HG03457 (cell line): ENCODE data around the gene TEAD3.
A peak's percentile ranks its signal among the peaks of the same experiment; 100 is the strongest.
"Not testable (repeated sequence)": the region's sequence is repeated elsewhere in the genome, so short reads cannot be mapped to it uniquely, and the experiment has no call there.

Experiments
- ATAC-seq: cut with Tn5 transposase; IDR thresholded peaks from one replicate; pipeline ENCODE4 v1.9.1; 2021; ENCODE audit warnings: moderate number of reproducible peaks; ENCODE audit not compliant: unreplicated experiment

The TEAD3 gene

DNA sequence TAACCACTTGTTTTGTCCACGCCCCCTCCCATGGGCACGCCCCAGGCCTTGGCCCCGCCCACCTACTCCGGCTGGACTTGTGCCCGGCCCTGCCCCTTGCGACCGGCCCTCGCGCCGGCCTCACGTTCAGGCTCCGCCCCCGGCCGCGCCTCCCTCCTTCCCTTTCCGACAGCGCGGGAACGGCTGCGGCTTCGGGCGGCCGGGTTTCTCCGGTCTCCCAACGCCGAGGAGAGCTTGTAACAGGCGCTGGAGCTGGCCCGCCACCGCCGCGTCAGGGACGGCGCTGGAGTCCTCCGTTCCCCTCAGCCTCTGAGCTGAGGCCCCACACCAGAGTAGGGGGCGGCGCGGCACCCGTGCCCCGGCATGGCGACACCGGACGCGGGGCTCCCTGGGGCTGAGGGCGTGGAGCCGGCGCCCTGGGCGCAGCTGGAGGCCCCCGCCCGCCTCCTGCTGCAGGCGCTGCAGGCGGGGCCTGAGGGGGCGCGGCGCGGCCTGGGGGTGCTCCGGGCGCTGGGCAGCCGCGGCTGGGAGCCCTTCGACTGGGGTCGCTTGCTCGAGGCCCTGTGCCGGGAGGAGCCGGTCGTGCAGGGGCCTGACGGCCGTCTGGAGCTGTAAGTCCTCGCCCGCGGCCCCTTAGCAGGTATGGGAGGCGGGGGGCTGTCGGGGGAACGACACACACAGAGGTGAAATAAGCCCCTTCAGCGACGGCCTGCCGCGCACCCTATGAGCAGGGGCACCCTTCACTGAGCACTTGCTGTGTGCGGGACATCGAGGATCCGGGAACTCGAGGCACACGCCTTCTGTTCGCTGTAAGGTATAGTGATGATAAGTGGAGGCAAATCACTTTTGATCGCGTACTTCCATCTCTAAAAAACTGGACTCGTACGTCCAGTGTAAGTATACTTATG is 44.4 kb downstream of the TEAD3 start, which contains the start of gene FANCE:
FANCE (plus strand) TSS at position 156 of the 908 bp plus-strand sequence; CDS start at position 364, 208 bp downstream.
- ATAC-seq, result peak; percentile 73

DNA sequence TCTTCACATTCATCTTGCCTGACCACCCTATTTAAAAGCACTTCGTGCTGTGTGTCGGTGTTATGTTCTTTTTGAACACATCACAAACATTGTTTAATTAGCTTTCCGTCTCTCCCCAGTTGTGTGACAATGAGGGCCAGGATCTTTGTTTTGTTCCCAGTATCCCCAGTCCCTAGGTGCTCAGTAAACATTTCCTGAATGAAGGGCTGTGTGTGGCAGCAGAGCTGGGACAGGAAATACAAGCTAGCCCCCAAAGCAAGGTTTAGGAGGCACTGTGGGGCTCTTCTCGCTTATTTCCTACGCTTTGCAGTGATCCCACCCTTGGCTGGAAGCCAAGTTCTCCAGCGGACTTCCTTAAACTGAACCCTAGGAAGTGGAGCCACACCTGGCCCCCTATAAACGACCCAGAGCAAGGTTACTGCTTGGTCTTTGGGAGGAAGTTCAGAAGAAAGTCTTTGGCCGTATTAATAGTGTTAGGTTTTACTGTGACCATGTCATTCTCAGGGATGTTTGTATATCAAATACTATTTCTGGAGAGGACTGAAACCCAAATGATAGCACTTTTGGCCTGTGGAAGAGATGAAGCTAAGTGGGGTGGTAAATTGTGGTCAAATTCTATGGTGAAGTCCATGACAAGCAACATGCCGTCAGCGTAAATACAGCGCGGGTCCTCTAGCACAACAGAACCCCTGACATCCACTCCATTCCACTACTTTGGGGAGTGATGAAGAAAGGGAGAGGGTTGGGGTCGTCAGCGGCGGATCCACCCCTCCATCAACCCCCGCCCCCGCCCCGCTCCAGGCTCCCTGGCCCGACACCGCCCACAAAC is 45.3 kb downstream of the TEAD3 start:
- no peak for ATAC-seq

DNA sequence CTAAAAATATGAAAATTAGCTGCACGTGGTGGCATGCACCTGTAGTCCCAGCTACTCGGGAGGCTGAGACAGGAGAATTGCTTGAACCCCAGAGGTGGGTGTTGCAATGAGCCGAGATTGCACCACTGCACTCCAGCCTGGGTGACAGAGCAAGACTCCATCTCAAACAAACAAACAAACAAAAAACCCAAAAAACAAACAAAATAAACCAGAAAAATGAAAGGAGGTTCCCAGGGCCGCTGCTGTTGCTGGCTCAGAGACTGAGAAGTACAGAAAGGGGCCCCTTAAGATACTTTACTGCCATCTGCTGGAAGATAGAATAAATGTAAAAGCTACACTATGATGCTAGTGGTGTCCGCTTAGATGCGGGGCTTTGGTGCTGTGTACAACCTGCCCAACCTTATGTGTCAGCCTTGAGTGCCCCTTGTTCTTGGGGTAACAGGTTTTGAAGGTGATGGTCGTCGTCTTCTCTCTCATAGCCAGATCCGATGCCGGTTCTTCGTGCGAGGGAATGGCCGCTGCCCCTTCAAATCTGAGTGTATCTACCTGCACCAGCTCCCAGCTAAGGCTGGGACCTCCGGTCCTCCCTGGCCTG is 47.5 kb downstream of the TEAD3 start:
- ATAC-seq, result no peak

- no peak for ATAC-seq
These were observed 48.7 kb downstream of the TEAD3 start for GRCh38 chr6:35448191-35448590.

GRCh38 chr6:35445691-35446090 is 51.2 kb downstream of the TEAD3 start:
- ATAC-seq, result no peak

DNA sequence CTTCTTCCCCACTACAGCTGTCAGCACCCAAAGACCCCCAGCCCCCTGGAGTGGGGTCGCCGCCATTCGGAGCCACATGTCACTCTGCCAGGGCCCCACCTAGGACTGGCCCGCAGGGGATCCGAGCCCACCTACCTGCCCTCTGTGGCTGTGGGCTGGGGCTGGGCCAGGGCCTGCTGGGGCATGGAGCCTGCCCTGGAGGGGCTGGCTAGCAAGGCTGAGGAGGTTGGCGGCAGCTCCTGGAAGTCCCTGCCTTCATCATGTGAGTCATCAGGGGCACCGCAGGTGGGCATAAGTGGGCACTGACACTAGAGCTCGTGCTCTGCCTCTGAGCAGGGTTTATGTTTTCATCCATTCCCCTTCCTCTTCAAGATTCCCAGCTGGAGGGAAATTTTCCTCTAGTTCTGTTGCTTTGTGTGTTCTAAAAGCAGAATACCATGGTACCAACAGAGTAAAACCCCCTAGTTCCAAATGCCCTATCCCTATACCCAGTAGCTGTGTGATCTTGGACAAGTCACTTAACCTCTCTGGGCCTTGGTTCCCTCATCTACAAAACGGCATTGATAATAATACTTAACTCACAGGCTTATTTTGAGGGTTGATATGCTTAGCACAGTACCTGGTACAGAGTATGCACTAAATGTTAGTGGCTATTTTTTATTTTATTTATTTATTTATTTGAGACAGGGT is 53.4 kb downstream of the TEAD3 start:
- ATAC-seq, result no peak

DNA sequence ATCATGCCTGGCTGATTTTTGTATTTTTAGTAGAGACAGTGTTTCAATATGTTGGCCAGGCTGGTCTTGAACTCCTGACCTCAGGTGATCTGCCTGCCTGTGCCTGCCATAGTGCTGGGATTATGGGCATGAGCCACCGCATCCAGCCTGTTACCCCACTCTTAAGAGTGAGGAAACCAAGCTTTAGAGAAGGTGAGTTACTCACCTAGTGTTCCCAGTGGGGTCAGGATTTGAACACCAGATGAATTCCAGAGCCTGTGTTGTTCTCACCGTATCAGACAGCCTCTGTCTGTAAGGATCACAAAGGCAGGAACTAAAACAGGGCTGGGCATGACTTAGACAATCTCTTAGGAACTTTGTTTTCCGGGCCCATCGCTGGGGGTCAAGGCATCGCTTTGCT is 54.2 kb downstream of the TEAD3 start:
- no peak for ATAC-seq

- ATAC-seq, result no peak
These were observed 55.2 kb downstream of the TEAD3 start for GRCh38 chr6:35441642-35442041.

DNA sequence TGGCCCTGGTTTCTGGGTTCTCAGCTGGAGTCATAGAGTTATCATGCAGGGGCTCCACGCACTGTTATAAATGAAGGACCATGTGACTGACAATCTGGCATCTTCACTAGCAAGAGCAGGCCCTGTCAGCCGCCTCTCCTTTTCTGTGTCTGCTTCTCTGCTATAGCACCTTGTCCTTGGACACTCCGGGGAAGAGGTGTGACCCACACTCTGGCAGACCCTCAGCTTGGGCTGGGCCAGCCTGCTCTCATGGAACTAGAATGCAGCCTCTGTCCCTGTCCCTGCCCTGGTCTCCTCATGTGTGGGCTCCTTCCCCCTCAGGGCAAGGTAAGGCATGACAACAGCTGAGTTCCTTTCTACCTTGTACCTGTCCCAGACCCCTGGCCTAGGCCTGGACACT is 55.7 kb downstream of the TEAD3 start:
- ATAC-seq, result no peak

GRCh38 chr6:35439308-35439707 is 57.6 kb downstream of the TEAD3 start:
- ATAC-seq, result no peak

DNA sequence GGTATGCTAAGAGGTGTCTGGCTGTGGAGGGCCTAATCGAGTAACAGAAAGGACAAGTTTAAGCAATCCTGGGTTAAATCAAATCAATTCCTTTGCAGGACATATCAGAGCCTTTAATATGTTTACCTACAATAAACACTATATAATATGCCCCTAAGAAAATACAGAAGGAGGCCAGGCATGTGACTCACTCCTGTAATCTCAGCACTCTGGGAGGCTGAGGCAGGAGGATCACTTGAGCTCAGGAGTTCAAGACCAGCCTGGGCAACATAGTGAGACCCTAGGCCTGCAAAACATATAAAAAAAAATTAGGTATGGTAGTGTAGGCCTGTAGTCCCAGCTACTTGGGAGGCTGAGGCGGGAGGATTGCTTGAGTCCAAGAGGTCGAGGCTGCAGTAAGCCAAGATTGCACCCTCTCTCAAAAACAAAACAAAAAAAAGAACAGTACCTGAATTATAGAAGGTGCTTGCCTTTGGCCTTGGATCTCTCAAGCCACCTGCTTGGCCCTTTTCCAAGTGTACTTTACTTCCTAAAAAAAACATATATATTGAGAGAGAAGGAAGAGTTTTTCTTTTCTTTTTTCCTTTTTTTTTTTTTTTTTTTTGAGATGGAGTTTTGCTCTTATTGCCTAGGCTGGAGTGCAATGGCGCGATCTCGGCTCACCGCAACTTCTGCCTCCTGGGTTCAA is 58.4 kb downstream of the TEAD3 start:
- not testable (repeated sequence) for ATAC-seq

- ATAC-seq, result no peak
These were observed 60.6 kb downstream of the TEAD3 start for GRCh38 chr6:35436071-35436857.

DNA sequence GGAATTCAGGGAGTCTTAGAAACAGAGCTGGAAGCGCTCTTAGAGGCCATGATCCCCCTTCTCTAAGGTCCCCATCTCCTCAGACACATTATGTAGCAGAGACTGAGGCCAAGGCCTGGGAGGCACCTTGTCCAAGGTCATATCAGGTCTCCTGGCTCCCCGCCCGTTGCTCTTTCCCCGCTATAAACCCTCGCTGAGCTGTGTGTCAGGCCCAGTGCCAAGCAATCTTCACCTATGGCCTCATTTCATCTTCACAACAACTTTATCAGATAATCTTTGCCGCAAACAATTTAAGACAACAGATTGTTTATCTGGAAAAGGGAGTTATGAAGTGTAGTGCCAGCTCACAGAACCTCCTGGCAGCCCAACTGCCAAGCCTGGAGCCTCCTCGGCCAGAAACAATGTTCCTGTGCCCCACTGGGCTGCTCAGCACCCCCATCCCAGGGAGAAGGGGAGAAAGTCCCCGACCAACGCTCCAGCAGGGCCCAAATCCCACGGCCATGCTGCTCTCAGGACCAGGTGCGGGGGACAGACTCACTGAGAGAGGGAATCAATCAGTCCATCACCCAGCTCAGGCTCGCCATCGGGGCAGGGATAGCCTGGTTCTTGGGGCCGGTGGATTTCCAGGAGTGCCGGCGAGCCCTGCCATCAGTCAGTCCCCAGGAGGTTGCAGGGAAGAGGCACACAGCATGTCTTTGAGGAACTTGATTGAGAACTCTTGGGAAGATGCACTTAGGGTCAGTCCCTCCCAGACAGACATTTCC is 61.6 kb downstream of the TEAD3 start:
- no peak for ATAC-seq

DNA sequence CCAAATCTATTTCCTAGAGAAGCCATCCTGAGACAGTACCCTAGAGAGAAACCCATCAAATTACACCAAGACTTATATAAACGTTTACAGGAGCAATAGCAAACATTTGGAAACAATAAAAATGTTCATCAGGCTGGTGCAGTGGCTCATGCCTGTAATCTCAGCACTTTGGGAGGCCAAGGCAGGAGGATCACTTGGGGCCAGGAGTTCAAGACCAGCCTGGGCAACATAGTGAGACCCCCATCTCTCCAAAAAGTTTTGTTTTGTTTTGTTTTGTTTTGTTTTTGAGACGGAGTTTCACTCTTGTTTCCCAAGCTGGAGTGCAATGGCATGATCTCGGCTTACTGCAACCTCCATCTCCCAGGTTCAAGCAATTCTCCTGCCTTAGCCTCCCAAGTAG is 64.2 kb downstream of the TEAD3 start:
- not testable (repeated sequence) for ATAC-seq

DNA sequence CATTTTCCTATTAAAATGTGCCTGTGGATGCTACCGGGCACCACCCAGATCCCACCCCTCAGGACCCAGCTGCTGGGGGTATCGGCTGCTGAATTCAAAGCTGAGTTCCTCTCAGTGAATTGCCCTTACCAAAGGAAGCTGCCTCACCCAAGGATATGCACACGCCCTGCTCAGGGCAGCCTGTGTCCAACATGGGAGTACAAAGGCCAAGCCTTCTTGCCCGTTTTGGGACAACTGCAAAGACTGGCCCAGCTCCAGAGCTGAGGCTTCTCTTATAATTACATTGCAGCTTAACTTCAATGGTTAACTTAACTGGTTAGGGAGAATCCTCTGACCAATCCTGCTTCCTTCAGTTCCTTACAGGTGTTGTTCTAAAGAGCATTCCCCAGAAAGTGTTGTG is 64.6 kb downstream of the TEAD3 start:
- ATAC-seq, result no peak

DNA sequence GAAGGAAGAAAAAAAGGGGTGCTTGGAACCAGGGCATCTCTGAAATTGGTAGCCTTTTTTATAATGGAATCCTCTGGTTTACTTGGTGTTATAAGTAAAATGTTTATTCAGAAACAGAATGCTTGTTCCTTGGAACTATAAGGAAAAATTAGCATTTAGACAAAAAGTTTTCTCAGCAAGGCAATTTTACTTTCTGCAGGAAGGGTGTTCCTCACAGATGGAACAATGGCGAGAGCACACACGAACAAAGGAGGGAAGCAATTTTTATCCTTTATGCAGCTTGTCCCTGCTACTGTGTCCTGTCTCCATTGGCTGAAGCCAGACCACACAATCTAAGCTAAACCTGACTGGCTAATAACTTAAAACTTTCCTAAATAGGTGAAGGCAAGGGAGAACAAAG is 67.4 kb downstream of the TEAD3 start:
- ATAC-seq, result no peak

- ATAC-seq, result no peak
These were observed 68.3 kb downstream of the TEAD3 start for GRCh38 chr6:35428421-35429149.

DNA sequence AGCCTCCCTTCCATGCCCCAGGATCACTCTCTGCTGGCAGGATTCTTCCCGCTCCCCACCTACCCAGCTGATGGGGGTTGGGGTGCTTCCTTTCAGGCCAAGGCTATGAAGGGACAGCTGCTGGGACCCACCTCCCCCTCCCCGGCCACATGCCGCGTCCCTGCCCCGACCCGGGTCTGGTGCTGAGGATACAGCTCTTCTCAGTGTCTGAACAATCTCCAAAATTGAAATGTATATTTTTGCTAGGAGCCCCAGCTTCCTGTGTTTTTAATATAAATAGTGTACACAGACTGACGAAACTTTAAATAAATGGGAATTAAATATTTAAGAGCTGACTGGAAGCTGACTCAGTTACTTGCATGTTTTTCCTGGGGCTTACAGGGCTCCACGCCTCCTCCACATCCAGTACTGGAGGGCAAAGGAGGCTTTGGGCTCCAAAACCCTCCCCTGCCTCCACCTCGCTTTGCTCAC is 69.0 kb downstream of the TEAD3 start:
- ATAC-seq, result no peak
